ENCODE data around the gene TP53AIP1. TPM values are rescaled to one million over a fixed set of nuclear protein-coding genes. Genes with fewer than 3 reads are reported as not detected.

Gene TP53AIP1
- total RNA-seq, 2 donors from 2014 or later = not detected

DNA sequence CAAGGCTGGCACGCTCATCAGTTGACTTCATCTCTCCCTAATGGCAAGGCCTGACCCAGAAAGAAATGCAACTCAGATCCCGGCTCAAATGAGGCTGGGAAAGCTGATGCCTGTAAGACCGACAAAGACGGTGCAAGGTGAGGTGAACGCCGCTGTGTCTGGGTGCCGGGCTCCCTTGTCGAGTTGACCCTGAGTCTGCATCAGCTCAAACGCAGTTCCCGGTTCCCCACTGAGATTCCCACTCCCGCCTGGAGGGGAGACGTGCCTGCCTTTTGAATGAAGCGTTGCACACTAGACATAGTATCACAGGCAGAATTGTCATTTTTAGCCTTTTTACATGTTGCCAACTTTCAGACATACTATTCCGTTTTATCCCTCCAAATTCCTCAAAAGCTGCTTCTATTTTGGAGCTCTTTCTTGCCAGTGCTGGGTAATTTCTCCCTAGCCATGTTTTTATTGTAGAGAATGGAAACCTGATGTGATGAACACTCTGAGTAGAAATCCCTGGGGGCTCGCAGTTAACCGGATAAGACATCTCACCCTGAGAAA lies 831 bp upstream of the TP53AIP1 start:
- TF ChIP-seq, protein P1, sequence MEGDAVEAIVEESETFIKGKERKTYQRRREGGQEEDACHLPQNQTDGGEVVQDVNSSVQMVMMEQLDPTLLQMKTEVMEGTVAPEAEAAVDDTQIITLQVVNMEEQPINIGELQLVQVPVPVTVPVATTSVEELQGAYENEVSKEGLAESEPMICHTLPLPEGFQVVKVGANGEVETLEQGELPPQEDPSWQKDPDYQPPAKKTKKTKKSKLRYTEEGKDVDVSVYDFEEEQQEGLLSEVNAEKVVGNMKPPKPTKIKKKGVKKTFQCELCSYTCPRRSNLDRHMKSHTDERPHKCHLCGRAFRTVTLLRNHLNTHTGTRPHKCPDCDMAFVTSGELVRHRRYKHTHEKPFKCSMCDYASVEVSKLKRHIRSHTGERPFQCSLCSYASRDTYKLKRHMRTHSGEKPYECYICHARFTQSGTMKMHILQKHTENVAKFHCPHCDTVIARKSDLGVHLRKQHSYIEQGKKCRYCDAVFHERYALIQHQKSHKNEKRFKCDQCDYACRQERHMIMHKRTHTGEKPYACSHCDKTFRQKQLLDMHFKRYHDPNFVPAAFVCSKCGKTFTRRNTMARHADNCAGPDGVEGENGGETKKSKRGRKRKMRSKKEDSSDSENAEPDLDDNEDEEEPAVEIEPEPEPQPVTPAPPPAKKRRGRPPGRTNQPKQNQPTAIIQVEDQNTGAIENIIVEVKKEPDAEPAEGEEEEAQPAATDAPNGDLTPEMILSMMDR (conservative IDR thresholded peaks at IDR 0.05) = no peak
- no peak overlapping the region for H3K9ac ChIP-seq (ENCODE audit: extremely low read depth, low read length, poor library complexity, severe bottlenecking)
- no peak overlapping the region for H3K4me3 ChIP-seq (ENCODE audit: low read length)
- no peak overlapping the region for H3K27ac ChIP-seq (ENCODE audit: low read depth, low read length)
- H3K36me3 ChIP-seq (ENCODE audit: control insufficient read depth, insufficient read depth, low read length) = no peaks in the 10 kb centered on the region
- no peak for DNase-seq
- H3K4me1 ChIP-seq (ENCODE audit: control insufficient read depth, insufficient read depth, low read length) = no peaks in the 10 kb centered on the region
- H3K36me3 Mint-ChIP-seq (ENCODE audit: low read depth) = no peaks in the 10 kb centered on the region
- 88% methylated on average over 13 to 16 of the region's 16 CpGs for WGBS, 2 experiments (ENCODE audit: insufficient coverage in 1 of 2, insufficient read length in 1 of 2)
- H3K4me1 Mint-ChIP-seq = no peaks in the 10 kb centered on the region
- no peak overlapping the region for H3K27ac Mint-ChIP-seq
- H3K4me3 Mint-ChIP-seq = no peak overlapping the region
- H3K27me3 ChIP-seq (ENCODE audit: control insufficient read depth, insufficient read depth, low read length, poor library complexity, severe bottlenecking) = no peaks in the 10 kb centered on the region
- H3K9me3 ChIP-seq (ENCODE audit: control insufficient read depth, low read length) = no peaks in the 10 kb centered on the region
- H3K27me3 Mint-ChIP-seq (ENCODE audit: insufficient read depth) = peaks cover 9% of the 10 kb centered on the region
- no peaks in the 10 kb centered on the region for H3K9me3 Mint-ChIP-seq

DNA sequence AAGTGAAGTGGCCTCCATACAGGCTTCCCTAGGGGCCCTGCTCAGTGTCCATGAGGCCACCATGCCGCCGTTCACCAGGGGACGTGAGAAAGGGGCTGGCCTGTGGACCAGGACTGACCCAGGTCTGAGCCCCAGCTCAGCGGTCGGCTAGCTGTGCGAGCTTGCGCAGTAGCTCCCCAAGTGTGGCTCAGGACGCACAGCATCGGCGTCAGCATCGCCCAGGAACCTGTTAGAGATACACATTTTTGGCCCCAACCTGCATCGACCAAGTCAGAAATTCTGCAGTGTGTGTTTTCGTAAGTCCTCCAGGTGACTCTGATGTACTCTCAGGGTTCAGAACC lies 429 bp downstream of the TP53AIP1 start:
- Mint-ChIP-seq H3K4me1 (no peaks in the 10 kb centered on the region), H3K27me3 (ENCODE audit: insufficient read depth) (peaks cover 9% of the 10 kb centered on the region), H3K4me3 (no peak overlapping the region), H3K36me3 (ENCODE audit: low read depth) (no peaks in the 10 kb centered on the region), H3K9me3 (no peaks in the 10 kb centered on the region), H3K27ac (no peak overlapping the region)
- H3K36me3 ChIP-seq (ENCODE audit: control insufficient read depth, insufficient read depth, low read length) = no peaks in the 10 kb centered on the region
- no peaks in the 10 kb centered on the region for H3K4me1 ChIP-seq (ENCODE audit: control insufficient read depth, insufficient read depth, low read length)
- no peak for DNase-seq
- H3K9me3 ChIP-seq (ENCODE audit: control insufficient read depth, low read length) = no peaks in the 10 kb centered on the region
- H3K4me3 ChIP-seq (ENCODE audit: low read length) = no peak overlapping the region
- no peak overlapping the region for H3K27ac ChIP-seq (ENCODE audit: low read depth, low read length)
- no peak overlapping the region for H3K9ac ChIP-seq (ENCODE audit: extremely low read depth, low read length, poor library complexity, severe bottlenecking)
- H3K27me3 ChIP-seq (ENCODE audit: control insufficient read depth, insufficient read depth, low read length, poor library complexity, severe bottlenecking) = no peaks in the 10 kb centered on the region
- TF ChIP-seq, protein P1 (conservative IDR thresholded peaks at IDR 0.05) = no peak
- WGBS, 2 experiments (ENCODE audit: insufficient coverage in 1 of 2, insufficient read length in 1 of 2) = 94% methylated on average over 13 of the region's 13 CpGs

DNA sequence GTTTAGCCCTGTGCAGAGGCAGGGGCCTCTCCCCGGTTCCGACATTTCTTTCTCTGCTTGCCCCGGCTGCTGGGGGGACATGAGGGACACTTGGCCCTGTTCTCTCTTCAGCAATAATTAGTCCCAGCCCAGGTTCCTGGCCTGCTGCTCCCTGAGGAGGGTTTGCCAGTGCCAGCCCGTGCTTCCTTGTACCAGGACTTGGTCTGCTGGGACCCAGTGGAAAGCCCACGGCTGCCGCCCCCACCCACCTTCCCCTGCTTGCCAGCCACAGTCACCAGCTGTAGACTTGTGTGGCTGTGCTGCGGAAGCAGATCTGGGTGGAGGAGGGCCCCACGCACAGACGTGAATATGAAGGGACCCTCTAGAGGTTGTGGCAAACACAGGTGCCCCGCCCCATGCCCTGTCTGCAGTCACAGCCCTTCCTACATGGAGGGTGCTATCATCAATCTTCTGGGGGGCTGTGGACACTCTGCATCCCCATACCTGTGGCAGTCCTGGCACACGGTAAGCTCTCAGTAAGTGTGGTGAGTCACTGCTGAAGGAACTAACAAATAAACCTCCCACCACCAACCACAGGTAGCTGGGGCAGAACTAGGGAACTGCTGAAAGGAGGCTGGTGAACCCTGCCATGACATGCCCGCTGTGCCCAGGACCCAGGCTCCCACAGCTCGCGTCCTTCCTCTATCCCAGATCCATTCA lies 949 bp downstream of the TP53AIP1 start:
- H3K9ac ChIP-seq (ENCODE audit: extremely low read depth, low read length, poor library complexity, severe bottlenecking) = no peak overlapping the region
- H3K4me3 Mint-ChIP-seq = no peak overlapping the region
- no peak overlapping the region for H3K27ac ChIP-seq (ENCODE audit: low read depth, low read length)
- TF ChIP-seq, protein P1 (conservative IDR thresholded peaks at IDR 0.05) = no peak
- H3K4me1 Mint-ChIP-seq = no peaks in the 10 kb centered on the region
- DNase-seq = no peak
- H3K9me3 ChIP-seq (ENCODE audit: control insufficient read depth, low read length) = no peaks in the 10 kb centered on the region
- H3K27ac Mint-ChIP-seq = no peak overlapping the region
- WGBS, 2 experiments (ENCODE audit: insufficient coverage in 1 of 2, insufficient read length in 1 of 2) = 88 to 89% methylated on average over 8 to 14 of the region's 14 CpGs
- H3K36me3 Mint-ChIP-seq (ENCODE audit: low read depth) = no peaks in the 10 kb centered on the region
- H3K27me3 ChIP-seq (ENCODE audit: control insufficient read depth, insufficient read depth, low read length, poor library complexity, severe bottlenecking) = no peaks in the 10 kb centered on the region
- no peaks in the 10 kb centered on the region for H3K4me1 ChIP-seq (ENCODE audit: control insufficient read depth, insufficient read depth, low read length)
- no peaks in the 10 kb centered on the region for H3K9me3 Mint-ChIP-seq
- H3K4me3 ChIP-seq (ENCODE audit: low read length) = no peak overlapping the region
- peaks cover 9% of the 10 kb centered on the region for H3K27me3 Mint-ChIP-seq (ENCODE audit: insufficient read depth)
- no peaks in the 10 kb centered on the region for H3K36me3 ChIP-seq (ENCODE audit: control insufficient read depth, insufficient read depth, low read length)
